Measurements from ENCODE around the gene IFITM5. TPM values are rescaled to one million over a fixed set of nuclear protein-coding genes. Genes with fewer than 3 reads are reported as not detected.
"Not testable (repeated sequence)": the region's sequence is repeated elsewhere in the genome, so short reads cannot be mapped to it uniquely, and the experiment has no call there.

Gene IFITM5
- total RNA-seq, 1 donor from 2014 or later, result not detected

DNA sequence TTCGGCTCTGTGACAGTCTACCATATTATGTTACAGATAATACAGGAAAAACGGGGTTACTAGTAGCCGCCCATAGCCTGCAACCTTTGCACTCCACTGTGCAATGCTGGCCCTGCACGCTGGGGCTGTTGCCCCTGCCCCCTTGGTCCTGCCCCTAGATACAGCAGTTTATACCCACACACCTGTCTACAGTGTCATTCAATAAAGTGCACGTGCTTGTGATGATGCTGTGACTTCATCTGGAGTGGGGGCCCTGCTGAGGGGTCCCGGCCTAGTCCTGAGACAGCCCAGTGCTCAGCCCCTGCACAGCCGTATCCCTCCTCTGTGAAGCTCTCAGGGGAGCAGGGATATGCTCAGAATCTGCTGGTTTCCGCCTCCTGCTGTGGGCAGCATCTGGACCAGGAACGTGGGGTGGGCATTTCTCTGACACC lies 15.7 kb upstream of the IFITM5 start:
- peak overlapping the region; percentile 63 to 82 for H3K4me3 ChIP-seq
- H3K9me3 ChIP-seq, result no peaks in the 10 kb centered on the region
- H3K27ac ChIP-seq, result peak overlapping the region; percentile 97
- no peaks in the 10 kb centered on the region for H3K36me3 ChIP-seq
- intact Hi-C loops (cut with DNase I), result no loop called here
- no peaks in the 10 kb centered on the region for H3K27me3 ChIP-seq
- H3K4me1 ChIP-seq, result peaks cover 41% of the 10 kb centered on the region
- DNase-seq (ENCODE audit: extremely low spot score in 2 of 2), result no peak
- TF ChIP-seq POLR2AphosphoS5 (IDR thresholded peaks at IDR 0.05; ENCODE audit: insufficient read depth in 1 of 2, low read depth in 1 of 2), result no peak
- TF ChIP-seq POLR2A (IDR thresholded peaks at IDR 0.05), result no peak
- TF ChIP-seq, protein P1, sequence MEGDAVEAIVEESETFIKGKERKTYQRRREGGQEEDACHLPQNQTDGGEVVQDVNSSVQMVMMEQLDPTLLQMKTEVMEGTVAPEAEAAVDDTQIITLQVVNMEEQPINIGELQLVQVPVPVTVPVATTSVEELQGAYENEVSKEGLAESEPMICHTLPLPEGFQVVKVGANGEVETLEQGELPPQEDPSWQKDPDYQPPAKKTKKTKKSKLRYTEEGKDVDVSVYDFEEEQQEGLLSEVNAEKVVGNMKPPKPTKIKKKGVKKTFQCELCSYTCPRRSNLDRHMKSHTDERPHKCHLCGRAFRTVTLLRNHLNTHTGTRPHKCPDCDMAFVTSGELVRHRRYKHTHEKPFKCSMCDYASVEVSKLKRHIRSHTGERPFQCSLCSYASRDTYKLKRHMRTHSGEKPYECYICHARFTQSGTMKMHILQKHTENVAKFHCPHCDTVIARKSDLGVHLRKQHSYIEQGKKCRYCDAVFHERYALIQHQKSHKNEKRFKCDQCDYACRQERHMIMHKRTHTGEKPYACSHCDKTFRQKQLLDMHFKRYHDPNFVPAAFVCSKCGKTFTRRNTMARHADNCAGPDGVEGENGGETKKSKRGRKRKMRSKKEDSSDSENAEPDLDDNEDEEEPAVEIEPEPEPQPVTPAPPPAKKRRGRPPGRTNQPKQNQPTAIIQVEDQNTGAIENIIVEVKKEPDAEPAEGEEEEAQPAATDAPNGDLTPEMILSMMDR (IDR thresholded peaks at IDR 0.05), result no peak

DNA sequence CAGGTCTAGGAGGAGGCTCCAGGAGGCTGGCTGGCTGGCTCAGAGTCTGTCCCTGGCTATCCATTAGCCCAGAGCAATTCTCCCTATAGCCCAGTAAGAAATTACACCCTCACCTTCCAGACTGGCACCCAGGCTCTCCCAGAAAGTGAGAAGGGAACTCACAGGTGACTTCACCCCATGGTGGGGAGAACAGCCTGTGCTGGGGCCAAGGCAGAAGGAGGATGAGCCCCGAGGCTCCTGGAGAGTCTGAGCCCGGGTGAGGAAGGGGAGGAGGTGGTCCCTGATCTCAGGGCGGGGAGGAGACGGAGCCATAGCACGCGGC lies 15.2 kb upstream of the IFITM5 start:
- H3K9me3 ChIP-seq; H3K36me3 ChIP-seq; DNase-seq (ENCODE audit: extremely low spot score in 2 of 2); H3K27me3 ChIP-seq; intact Hi-C loops (cut with DNase I): not testable (repeated sequence)
- Histone ChIP-seq H3K27ac (peak overlapping the region; percentile 97), H3K4me3 (peak overlapping the region; percentile 63 to 82), H3K4me1 (peaks cover 46% of the 10 kb centered on the region)

DNA sequence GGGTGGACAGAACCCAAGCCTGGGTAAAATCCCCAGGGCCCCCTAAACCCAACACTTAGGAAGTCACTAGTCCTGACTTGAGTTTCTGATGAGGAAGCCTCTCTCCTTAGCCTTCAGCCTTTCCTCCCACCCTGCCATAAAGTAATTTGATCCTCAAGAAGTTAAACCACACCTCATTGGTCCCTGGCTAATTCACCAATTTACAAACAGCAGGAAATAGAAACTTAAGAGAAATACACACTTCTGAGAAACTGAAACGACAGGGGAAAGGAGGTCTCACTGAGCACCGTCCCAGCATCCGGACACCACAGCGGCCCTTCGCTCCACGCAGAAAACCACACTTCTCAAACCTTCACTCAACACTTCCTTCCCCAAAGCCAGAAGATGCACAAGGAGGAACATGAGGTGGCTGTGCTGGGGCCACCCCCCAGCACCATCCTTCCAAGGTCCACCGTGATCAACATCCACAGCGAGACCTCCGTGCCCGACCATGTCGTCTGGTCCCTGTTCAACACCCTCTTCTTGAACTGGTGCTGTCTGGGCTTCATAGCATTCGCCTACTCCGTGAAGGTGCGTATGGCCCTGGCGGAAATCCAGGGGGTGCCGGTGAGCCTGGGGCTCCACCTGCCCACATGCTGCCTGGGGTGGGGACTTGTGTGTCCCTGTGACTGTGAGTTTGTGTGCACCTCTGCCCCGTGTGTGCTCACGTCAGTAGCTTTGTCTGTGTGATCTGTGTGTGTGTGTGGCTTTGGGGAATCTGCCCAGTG lies 14.6 kb upstream of the IFITM5 start, which contains the start of gene IFITM1:
Gene IFITM1, plus strand, starts transcription at position 254 of the 767 bp plus-strand sequence. Its CDS starts 131 bp downstream, at position 385.
- H3K9me3 ChIP-seq, result no peaks in the 10 kb centered on the region
- intact Hi-C loops (cut with DNase I), result no loop called here
- H3K4me3 ChIP-seq, result peak within 1 kb of the TSS; percentile 63 to 82
- no peaks in the 10 kb centered on the region for H3K36me3 ChIP-seq
- H3K4me1 ChIP-seq, result peaks cover 52% of the 10 kb centered on the region
- no peaks in the 10 kb centered on the region for H3K27me3 ChIP-seq
- peak within 1 kb of the TSS; percentile 97 for H3K27ac ChIP-seq
- TF ChIP-seq POLR2AphosphoS5 (IDR thresholded peaks at IDR 0.05; ENCODE audit: insufficient read depth in 1 of 2, low read depth in 1 of 2) (peak; percentile 81 to 91), POLR2A (IDR thresholded peaks at IDR 0.05) (peak in 1 of 2 donors; percentile 94)
- TF ChIP-seq, protein P1 (IDR thresholded peaks at IDR 0.05), result no peak
- no peak for DNase-seq (ENCODE audit: extremely low spot score in 2 of 2)

DNA sequence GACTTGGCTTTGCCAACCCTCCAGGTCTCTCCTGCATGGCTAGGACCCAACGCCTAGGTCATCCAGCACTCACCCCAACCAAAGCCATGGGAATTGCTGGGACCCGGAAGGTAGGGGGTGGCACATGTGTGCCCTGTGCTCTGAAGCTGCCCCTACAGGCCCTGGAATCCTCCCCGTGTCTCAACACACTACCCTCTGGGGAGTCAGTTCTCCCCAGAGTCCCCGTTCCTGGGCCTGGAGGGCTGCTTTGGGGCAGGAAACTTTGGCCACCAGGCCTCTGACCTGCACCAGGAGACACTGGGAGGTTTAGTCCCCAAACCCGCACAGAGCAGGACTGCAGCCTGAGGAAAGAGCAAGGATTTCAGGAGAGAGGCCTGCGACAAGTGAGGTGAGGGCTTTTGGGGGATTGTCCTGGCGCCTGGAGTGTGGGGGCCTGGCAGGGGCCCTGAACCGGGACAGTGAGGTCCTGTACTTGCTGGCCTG lies 14.0 kb upstream of the IFITM5 start:
- no peaks in the 10 kb centered on the region for H3K9me3 ChIP-seq
- no peak for DNase-seq (ENCODE audit: extremely low spot score in 2 of 2)
- intact Hi-C loops (cut with DNase I), result no loop called here
- TF ChIP-seq, protein P1 (IDR thresholded peaks at IDR 0.05), result no peak
- TF ChIP-seq POLR2AphosphoS5 (IDR thresholded peaks at IDR 0.05; ENCODE audit: insufficient read depth in 1 of 2, low read depth in 1 of 2) (no peak), POLR2A (IDR thresholded peaks at IDR 0.05) (no peak)
- peak overlapping the region; percentile 63 to 82 for H3K4me3 ChIP-seq
- H3K4me1 ChIP-seq, result peaks cover 53% of the 10 kb centered on the region
- H3K27ac ChIP-seq, result peak overlapping the region; percentile 97
- H3K27me3 ChIP-seq, result no peaks in the 10 kb centered on the region
- no peaks in the 10 kb centered on the region for H3K36me3 ChIP-seq

DNA sequence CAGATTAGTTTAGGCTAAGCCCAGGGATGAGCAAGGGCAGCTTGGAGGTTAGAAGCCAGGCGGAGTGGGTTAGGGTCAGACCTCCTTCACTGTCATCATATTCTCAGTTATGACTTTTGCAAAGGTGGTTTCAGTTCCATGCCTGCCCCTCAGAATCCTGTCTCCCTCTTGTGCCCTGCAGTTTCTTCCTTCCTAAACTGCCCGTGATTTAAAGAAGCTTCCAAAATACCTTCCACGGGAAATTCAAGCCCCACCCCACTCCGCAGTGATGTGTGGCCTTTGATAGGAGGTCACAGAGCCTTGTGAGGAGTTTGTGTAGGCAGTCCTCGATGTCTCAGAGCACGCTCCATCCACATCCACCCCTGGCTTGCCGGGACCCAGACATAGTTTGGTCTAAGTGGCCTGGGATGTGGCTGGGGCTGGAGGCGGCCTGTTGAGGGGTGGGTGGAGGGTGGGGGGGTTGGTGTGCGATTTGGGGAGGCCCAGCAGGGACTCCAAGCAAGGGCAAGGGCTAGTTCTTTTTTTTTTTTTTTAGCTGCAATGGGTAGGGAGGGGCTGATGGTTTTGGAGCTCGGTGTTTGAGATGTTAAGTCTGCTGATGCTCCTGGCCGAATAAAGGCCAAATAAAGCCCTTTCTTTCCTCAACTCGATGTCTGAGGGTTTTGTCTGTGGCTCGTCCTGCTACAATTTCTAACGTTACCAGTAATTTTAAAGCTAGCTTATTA lies 12.9 kb upstream of the IFITM5 start:
- H3K4me1 ChIP-seq, result peaks cover 51% of the 10 kb centered on the region
- H3K27ac ChIP-seq, result peak overlapping the region; percentile 97
- no peak for TF ChIP-seq POLR2A (IDR thresholded peaks at IDR 0.05)
- TF ChIP-seq, protein P1 (IDR thresholded peaks at IDR 0.05), result no peak
- DNase-seq (ENCODE audit: extremely low spot score in 2 of 2), result no peak
- intact Hi-C loops (cut with DNase I), result no loop called here
- no peaks in the 10 kb centered on the region for H3K9me3 ChIP-seq
- H3K36me3 ChIP-seq, result no peaks in the 10 kb centered on the region
- H3K27me3 ChIP-seq, result no peaks in the 10 kb centered on the region
- H3K4me3 ChIP-seq, result peak overlapping the region; percentile 37 to 46

DNA sequence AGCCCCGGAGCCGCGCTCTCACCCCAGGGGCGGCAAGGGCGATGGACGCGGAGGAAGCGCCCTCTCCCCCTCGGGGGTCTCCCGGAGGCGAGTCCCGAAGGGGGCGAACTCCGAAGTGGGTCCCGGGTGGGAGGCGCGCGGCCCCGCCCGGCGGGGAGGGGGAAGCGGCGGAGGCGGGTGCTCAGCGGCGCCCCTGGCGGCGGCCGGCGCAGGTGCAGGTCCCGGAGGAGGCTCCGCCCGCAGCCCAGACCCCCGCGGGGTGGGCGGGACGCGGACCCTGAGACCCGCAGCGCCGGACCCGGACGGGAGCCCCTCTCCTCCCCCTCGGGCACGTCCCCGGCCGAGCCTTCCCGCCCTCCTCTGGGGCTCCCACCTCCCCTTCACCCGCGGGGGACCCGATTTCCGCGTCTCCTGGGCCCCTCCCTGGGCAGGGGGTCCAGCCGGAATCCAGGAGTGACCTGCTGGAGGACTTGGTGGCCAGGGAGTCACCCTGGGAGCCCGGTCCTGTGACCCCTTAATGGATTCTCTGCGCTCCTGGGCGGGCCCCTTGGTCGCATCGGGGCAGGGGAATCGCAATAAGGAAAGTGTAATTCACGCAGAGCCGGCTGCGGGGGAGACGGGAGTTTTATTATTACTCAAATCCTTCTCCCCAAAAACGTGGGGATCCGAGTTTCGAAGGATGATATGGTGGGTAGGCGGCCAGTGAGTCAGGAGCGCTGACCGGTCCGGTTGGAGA lies 11.9 kb upstream of the IFITM5 start:
- peak overlapping the region; percentile 37 to 46 for H3K4me3 ChIP-seq
- H3K36me3 ChIP-seq; intact Hi-C loops (cut with DNase I); H3K27me3 ChIP-seq; H3K9me3 ChIP-seq; DNase-seq (ENCODE audit: extremely low spot score in 2 of 2): not testable (repeated sequence)
- H3K27ac ChIP-seq, result peak overlapping the region; percentile 97
- peaks cover 52% of the 10 kb centered on the region for H3K4me1 ChIP-seq
